Measurements from ENCODE around the gene NLN. TPM values are rescaled to one million over a fixed set of nuclear protein-coding genes. Genes with fewer than 3 reads are reported as not detected.

NLN gene
- total RNA-seq, 4 donors from 2014 or later = 1.6 to 16.5 (median 9.0) TPM

DNA sequence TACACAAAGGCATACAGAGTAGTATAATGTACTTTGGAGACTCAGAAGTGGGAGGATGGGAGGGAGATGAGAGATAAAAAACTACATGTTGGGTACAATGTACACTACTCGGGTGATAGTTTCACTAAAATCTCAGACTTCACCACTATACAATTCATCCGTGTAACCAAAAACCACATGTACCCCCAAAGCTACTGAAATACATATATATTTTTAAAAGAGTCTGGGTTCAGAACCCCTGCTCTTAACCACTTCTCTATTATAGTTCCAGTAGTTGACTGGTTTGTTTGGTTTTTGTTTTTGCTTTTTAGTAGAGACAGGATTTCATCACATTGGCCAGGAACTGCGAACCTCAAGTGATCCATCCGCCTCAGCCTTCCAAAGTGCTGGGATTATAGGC, 22.7 kb upstream of the NLN start:
- Histone ChIP-seq H3K27ac (no peak overlapping the region), H3K9me3 (no peaks in the 10 kb centered on the region), H3K4me1 (no peaks in the 10 kb centered on the region), H3K36me3 (no peaks in the 10 kb centered on the region), H3K27me3 (no peaks in the 10 kb centered on the region), H3K4me3 (no peak overlapping the region)
- no peak for TF ChIP-seq EP300 (IDR thresholded peaks at IDR 0.05; ENCODE audit: low read depth)
- no peak for TF ChIP-seq CTCF (IDR thresholded peaks at IDR 0.05)
- TF ChIP-seq POLR2A (IDR thresholded peaks at IDR 0.05) = no peak
- TF ChIP-seq POLR2AphosphoS5 (IDR thresholded peaks at IDR 0.05) = no peak
- WGBS, 2 donors (ENCODE audit: low coverage in 1 of 2) = 84 to 85% methylated on average over 4 of the region's 4 CpGs
- in situ Hi-C loops (cut with MboI; ENCODE audit: low pct_ligation_motif_present in 1 of 4, low pct_unique_long_range_greater_than_20kb in 1 of 4, low sequenced_read_pairs in 3 of 4) = no loop called here
- DNase-seq = no peak
- intact Hi-C loops (cut with DNase I; ENCODE audit: low total_unique reads) = no loop called here

GRCh38 chr5:65702036-65702435, 20.0 kb upstream of the NLN start:
- intact Hi-C loops (cut with DNase I; ENCODE audit: low total_unique reads) (no loop called here), in situ Hi-C loops (cut with MboI; ENCODE audit: low pct_ligation_motif_present in 1 of 4, low pct_unique_long_range_greater_than_20kb in 1 of 4, low sequenced_read_pairs in 3 of 4) (no loop called here)
- no peaks in the 10 kb centered on the region for H3K4me1 ChIP-seq
- no peak overlapping the region for H3K4me3 ChIP-seq
- no peak for DNase-seq
- H3K27ac ChIP-seq = no peak overlapping the region
- no peaks in the 10 kb centered on the region for H3K9me3 ChIP-seq
- WGBS, 2 donors (ENCODE audit: low coverage in 1 of 2) = 78 to 90% methylated on average over 3 of the region's 3 CpGs
- no peaks in the 10 kb centered on the region for H3K36me3 ChIP-seq
- no peaks in the 10 kb centered on the region for H3K27me3 ChIP-seq
- no peak for TF ChIP-seq POLR2AphosphoS5 (IDR thresholded peaks at IDR 0.05)
- no peak for TF ChIP-seq POLR2A (IDR thresholded peaks at IDR 0.05)
- TF ChIP-seq EP300 (IDR thresholded peaks at IDR 0.05; ENCODE audit: low read depth) = no peak
- TF ChIP-seq CTCF (IDR thresholded peaks at IDR 0.05) = no peak

- intact Hi-C loops (cut with DNase I; ENCODE audit: low total_unique reads) = no loop called here
- 87 to 90% methylated on average over 2 of the region's 2 CpGs for WGBS, 2 donors (ENCODE audit: low coverage in 1 of 2)
- DNase-seq = no peak
Observed at GRCh38 chr5:65704621-65705239, 17.3 kb upstream of the NLN start.

DNA sequence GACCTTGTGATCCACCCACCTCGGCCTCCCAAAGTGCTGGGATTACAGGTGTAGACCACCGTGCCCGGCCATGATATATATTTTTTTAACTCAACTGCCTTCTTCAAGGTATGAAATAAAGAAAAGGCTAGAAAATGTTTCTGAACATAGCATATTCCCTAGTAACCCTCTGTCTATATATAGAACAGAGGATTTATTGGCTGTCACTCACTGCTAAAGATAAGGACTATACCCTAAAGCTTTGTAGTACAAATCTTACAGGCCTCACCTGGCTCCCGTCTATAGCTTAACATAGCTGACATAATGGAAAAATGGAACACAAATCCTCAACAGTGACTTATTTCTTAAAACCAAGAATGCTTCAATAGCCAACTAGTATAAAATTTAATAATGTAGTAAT, 14.3 kb upstream of the NLN start:
- H3K9me3 ChIP-seq = no peaks in the 10 kb centered on the region
- no peaks in the 10 kb centered on the region for H3K36me3 ChIP-seq
- no peak for DNase-seq
- WGBS, 2 donors (ENCODE audit: low coverage in 1 of 2) = 91 to 98% methylated on average over 4 of the region's 4 CpGs
- no peak for TF ChIP-seq POLR2A (IDR thresholded peaks at IDR 0.05)
- no peak for TF ChIP-seq CTCF (IDR thresholded peaks at IDR 0.05)
- TF ChIP-seq POLR2AphosphoS5 (IDR thresholded peaks at IDR 0.05) = no peak
- TF ChIP-seq EP300 (IDR thresholded peaks at IDR 0.05; ENCODE audit: low read depth) = no peak
- intact Hi-C loops (cut with DNase I; ENCODE audit: low total_unique reads) (no loop called here), in situ Hi-C loops (cut with MboI; ENCODE audit: low pct_ligation_motif_present in 1 of 4, low pct_unique_long_range_greater_than_20kb in 1 of 4, low sequenced_read_pairs in 3 of 4) (no loop called here)
- no peak overlapping the region for H3K4me3 ChIP-seq
- H3K27ac ChIP-seq = no peak overlapping the region
- no peaks in the 10 kb centered on the region for H3K4me1 ChIP-seq
- H3K27me3 ChIP-seq = no peaks in the 10 kb centered on the region

More at GRCh38 chr5:65704621-65705239, 17.3 kb upstream of the NLN start:
- in situ Hi-C loops (cut with MboI; ENCODE audit: low pct_ligation_motif_present in 1 of 4, low pct_unique_long_range_greater_than_20kb in 1 of 4, low sequenced_read_pairs in 3 of 4) = no loop called here
- Histone ChIP-seq H3K27ac (no peak overlapping the region), H3K9me3 (no peaks in the 10 kb centered on the region), H3K4me3 (no peak overlapping the region), H3K4me1 (no peaks in the 10 kb centered on the region), H3K27me3 (no peaks in the 10 kb centered on the region), H3K36me3 (no peaks in the 10 kb centered on the region)
- TF ChIP-seq EP300 (IDR thresholded peaks at IDR 0.05; ENCODE audit: low read depth) (no peak), CTCF (IDR thresholded peaks at IDR 0.05) (no peak), POLR2A (IDR thresholded peaks at IDR 0.05) (no peak), POLR2AphosphoS5 (IDR thresholded peaks at IDR 0.05) (no peak)
